Adipocyte (in vitro differentiated cells): ENCODE results near the gene HOXC9.
A peak's percentile ranks its signal among the peaks of the same experiment; 100 is the strongest.

Source experiments
- DNase-seq: peaks from one replicate; pipeline ENCODE4 v3.0.0-alpha.2; 2015; ENCODE audit warnings: low read depth
- H3K27me3 ChIP-seq: replicated peaks from 2 replicates; pipeline ENCODE4 v1.7.0; 2013; ENCODE audit warnings: mild to moderate bottlenecking, low read length, moderate library complexity; ENCODE audit not compliant: control insufficient read depth, insufficient read depth
- H3K36me3 ChIP-seq: 2 replicates; pipeline ENCODE4 v1.7.0; 2013; ENCODE audit warnings: low read length, mild to moderate bottlenecking, moderate library complexity; ENCODE audit not compliant: control insufficient read depth, insufficient read depth, severe bottlenecking
- H3K4me1 ChIP-seq: 2 replicates; pipeline ENCODE4 v1.7.0; 2013; ENCODE audit warnings: mild to moderate bottlenecking, low read length, moderate library complexity; ENCODE audit not compliant: control insufficient read depth, insufficient read depth
- H3K4me3 ChIP-seq: 2 replicates; pipeline ENCODE4 v1.7.0; 2013; ENCODE audit warnings: mild to moderate bottlenecking, low read length, moderate library complexity
- H3K9ac ChIP-seq: 2 replicates; pipeline ENCODE4 v1.7.0; 2013; ENCODE audit warnings: mild to moderate bottlenecking, low read length, moderate library complexity
- H3K9me3 ChIP-seq: 2 replicates; pipeline ENCODE4 v1.7.0; 2013; ENCODE audit warnings: mild to moderate bottlenecking, low read length, moderate library complexity; ENCODE audit not compliant: control insufficient read depth

The HOXC9 gene

GRCh38 chr12:53994009-53994263, 6.0 kb upstream of the HOXC9 start:
- Histone ChIP-seq H3K27me3 (no peaks in the 10 kb centered on the region), H3K4me3 (peak overlapping the region; percentile 94), H3K9ac (peak overlapping the region; percentile 96), H3K36me3 (no peaks in the 10 kb centered on the region), H3K9me3 (no peaks in the 10 kb centered on the region), H3K4me1 (peaks cover 71% of the 10 kb centered on the region)
- DNase-seq: no peak

- H3K9me3 ChIP-seq: no peaks in the 10 kb centered on the region
- H3K9ac ChIP-seq: peak overlapping the region; percentile 96
- peaks cover 70% of the 10 kb centered on the region for H3K4me1 ChIP-seq
- H3K27me3 ChIP-seq: no peaks in the 10 kb centered on the region
- DNase-seq: no peak
- peak overlapping the region; percentile 94 for H3K4me3 ChIP-seq
- no peaks in the 10 kb centered on the region for H3K36me3 ChIP-seq
Observed at GRCh38 chr12:53994264-53995001, 5.5 kb upstream of the HOXC9 start.

- DNase-seq: no peak
- Histone ChIP-seq H3K4me3 (peak overlapping the region; percentile 94), H3K9ac (peak overlapping the region; percentile 96), H3K27me3 (no peaks in the 10 kb centered on the region), H3K36me3 (no peaks in the 10 kb centered on the region), H3K9me3 (no peaks in the 10 kb centered on the region), H3K4me1 (peaks cover 66% of the 10 kb centered on the region)
Observed at GRCh38 chr12:53995002-53995377, 5.0 kb upstream of the HOXC9 start.

- DNase-seq: no peak
- peak overlapping the region; percentile 96 for H3K9ac ChIP-seq
- peaks cover 60% of the 10 kb centered on the region for H3K4me1 ChIP-seq
- peak overlapping the region; percentile 94 for H3K4me3 ChIP-seq
- no peaks in the 10 kb centered on the region for H3K9me3 ChIP-seq
- no peaks in the 10 kb centered on the region for H3K36me3 ChIP-seq
- H3K27me3 ChIP-seq: no peaks in the 10 kb centered on the region
Observed at GRCh38 chr12:53995378-53996239, 4.4 kb upstream of the HOXC9 start.

- no peaks in the 10 kb centered on the region for H3K36me3 ChIP-seq
- H3K9ac ChIP-seq: peak overlapping the region; percentile 96
- DNase-seq: no peak
- no peaks in the 10 kb centered on the region for H3K27me3 ChIP-seq
- no peaks in the 10 kb centered on the region for H3K9me3 ChIP-seq
- peaks cover 59% of the 10 kb centered on the region for H3K4me1 ChIP-seq
- peak overlapping the region; percentile 94 for H3K4me3 ChIP-seq
Observed at GRCh38 chr12:53996240-53997203, 3.4 kb upstream of the HOXC9 start.

GRCh38 chr12:53997204-53998109, 2.5 kb upstream of the HOXC9 start:
- Histone ChIP-seq H3K27me3 (no peaks in the 10 kb centered on the region), H3K4me1 (peaks cover 58% of the 10 kb centered on the region), H3K36me3 (no peaks in the 10 kb centered on the region), H3K9ac (peak overlapping the region; percentile 96), H3K9me3 (no peaks in the 10 kb centered on the region), H3K4me3 (peak overlapping the region; percentile 94)
- no peak for DNase-seq

GRCh38 chr12:53998110-53998899, 1.7 kb upstream of the HOXC9 start:
- no peaks in the 10 kb centered on the region for H3K27me3 ChIP-seq
- peak overlapping the region; percentile 94 for H3K4me3 ChIP-seq
- peak overlapping the region; percentile 96 for H3K9ac ChIP-seq
- no peak for DNase-seq
- H3K4me1 ChIP-seq: peaks cover 56% of the 10 kb centered on the region
- H3K36me3 ChIP-seq: peaks cover 6% of the 10 kb centered on the region
- no peaks in the 10 kb centered on the region for H3K9me3 ChIP-seq

GRCh38 chr12:53998900-53999236, 1.1 kb upstream of the HOXC9 start:
- Histone ChIP-seq H3K9me3 (no peaks in the 10 kb centered on the region), H3K36me3 (peaks cover 6% of the 10 kb centered on the region), H3K4me1 (peaks cover 56% of the 10 kb centered on the region), H3K4me3 (peak overlapping the region; percentile 94), H3K27me3 (no peaks in the 10 kb centered on the region), H3K9ac (peak overlapping the region; percentile 96)
- DNase-seq: no peak

GRCh38 chr12:53999559-54000115, 324 bp upstream of the HOXC9 start:
- Histone ChIP-seq H3K36me3 (peaks cover 6% of the 10 kb centered on the region), H3K4me1 (peaks cover 64% of the 10 kb centered on the region), H3K4me3 (peak overlapping the region; percentile 94), H3K9ac (peak overlapping the region; percentile 96), H3K9me3 (no peaks in the 10 kb centered on the region), H3K27me3 (no peaks in the 10 kb centered on the region)
- DNase-seq: no peak
